NCI-H1436 (cell line): ENCODE data around the gene BLTP3A.

Experiments used
- DNase-seq: peaks from one replicate; lab custom pipeline; 2025; lab: John Stamatoyannopoulos, UW

Gene BLTP3A

GRCh38 chr6:34832942-34833341 is 41.1 kb downstream of the BLTP3A start:
- DNase-seq: no peak

GRCh38 chr6:34834789-34835518 is 43.1 kb downstream of the BLTP3A start:
- DNase-seq: no peak

GRCh38 chr6:34836008-34836407 is 44.1 kb downstream of the BLTP3A start:
- no peak for DNase-seq

DNA sequence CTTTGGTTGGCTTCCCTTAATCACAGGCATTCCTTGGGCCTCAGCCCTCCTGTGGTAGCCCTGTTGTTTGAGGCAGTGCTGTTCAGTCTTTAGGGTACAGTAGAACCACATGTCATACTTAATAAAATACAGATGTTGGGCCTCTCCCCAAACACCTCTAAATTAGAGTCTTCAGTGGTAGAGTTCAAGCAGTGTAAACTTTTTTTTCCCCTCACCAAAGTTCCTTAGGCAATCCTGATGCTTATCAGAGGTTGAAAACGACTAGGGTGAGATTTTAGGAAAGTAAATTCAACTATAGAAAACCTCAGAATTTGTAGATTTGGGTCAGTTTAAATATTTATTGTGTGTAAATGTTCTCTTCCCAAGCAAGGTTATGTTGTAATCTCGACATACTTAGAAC is 44.6 kb downstream of the BLTP3A start:
- DNase-seq: no peak

DNA sequence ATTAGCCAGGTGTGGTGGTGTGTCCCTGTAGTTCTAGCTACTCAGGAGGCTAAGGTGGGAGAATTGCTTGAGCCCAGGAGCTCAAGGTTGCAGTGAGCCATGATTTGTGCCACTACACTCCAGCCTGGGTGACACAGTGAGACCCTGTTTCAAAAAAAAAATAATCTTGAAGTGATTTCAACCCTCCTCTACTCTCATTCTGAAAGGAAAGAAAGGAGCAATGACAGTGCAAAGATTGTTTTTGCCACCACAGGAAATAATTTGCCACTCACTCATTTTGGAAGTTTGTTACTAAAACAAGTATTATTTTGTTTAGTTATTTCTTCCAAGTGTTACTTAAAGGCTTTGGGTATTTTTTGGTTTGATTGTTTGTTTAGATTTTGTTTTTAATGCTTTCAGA is 45.6 kb downstream of the BLTP3A start:
- DNase-seq: no peak

- no peak for DNase-seq
Observed at GRCh38 chr6:34839666-34840352, 47.9 kb downstream of the BLTP3A start.
